GM21381 (cell line): ENCODE data around the gene SYNPO2.
"Not testable (repeated sequence)": the region's sequence is repeated elsewhere in the genome, so short reads cannot be mapped to it uniquely, and the experiment has no call there.

Experiments
- ATAC-seq: cut with Tn5 transposase; IDR thresholded peaks from one replicate; pipeline ENCODE4 v1.9.1; 2021; ENCODE audit warnings: mild to moderate bottlenecking, moderate library complexity; ENCODE audit not compliant: unreplicated experiment

The SYNPO2 gene

DNA sequence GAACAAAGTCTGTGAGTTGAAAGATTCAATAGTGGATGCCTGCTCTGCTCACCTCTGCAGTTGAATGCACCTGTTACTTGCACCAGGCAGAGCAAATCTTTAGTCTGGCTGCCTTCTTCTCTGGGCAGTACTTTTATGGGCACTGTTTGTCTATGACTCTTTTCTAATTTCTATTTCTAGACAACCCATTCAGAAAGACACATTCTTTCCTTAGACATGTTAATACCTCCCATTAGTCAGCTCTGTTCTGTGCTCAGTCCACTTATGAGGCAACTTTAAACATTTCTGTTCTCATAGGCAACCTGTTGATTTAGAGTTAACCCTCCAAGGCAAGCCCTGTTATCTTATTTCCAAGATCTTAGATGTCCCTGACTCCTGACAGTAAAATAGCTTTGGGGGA is 108.9 kb downstream of the SYNPO2 start:
- no peak for ATAC-seq

DNA sequence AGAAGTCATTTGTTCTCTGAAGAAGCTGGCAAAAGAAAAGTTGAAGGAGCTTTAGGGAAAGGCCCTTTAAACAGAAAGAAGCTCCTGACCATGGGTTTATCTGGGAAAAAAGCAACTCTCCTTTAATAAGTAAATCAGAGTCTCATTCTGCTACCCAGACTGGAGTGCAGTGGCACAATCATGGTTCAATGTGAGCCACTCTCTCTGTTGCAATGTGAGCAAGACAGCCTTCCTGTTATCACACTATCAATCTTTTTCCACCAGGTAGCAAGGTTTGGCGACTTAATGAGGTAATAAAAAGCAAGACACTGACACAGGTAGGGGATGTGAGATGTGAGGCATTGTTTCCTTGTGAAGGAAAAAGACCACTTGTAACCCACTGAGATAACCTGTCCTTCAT is 111.3 kb downstream of the SYNPO2 start:
- no peak for ATAC-seq

DNA sequence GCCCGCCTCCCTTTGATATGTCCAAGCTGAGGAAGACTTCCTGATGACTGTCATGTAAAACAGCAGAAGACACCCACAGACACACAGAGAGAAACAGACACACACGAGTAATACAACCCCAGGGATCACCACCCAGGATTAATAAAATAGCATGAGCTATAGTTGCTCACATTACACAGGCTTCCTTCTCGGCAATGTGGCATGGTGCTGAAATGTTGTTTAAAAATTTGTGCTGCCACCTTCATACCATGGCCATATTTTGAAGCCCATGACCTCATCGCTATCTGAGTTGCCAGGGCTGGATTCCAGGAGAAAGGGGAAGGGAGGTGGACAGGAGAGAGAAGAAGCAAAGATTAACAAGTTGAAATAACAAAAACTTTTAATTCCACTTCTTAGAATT is 111.7 kb downstream of the SYNPO2 start:
- ATAC-seq = no peak

DNA sequence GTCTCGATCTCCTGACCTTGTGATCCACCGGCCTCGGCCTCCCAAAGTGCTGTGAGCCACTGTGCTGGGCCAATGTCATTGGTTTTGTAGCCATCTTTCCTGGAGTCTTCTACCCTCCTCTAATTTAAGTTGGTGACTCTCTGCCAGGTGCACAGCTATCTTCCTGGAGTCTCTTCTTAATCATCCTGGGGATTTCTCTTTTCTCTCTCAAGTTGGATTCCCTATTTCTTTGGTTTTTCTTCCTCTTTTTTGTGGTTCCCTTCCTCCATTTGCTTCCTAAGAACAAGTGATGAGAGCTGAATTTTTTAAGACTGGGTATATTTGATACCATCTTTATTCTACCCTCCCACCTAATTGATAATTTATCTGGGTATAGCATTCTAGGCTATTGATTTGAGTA is 113.8 kb downstream of the SYNPO2 start:
- no peak for ATAC-seq

DNA sequence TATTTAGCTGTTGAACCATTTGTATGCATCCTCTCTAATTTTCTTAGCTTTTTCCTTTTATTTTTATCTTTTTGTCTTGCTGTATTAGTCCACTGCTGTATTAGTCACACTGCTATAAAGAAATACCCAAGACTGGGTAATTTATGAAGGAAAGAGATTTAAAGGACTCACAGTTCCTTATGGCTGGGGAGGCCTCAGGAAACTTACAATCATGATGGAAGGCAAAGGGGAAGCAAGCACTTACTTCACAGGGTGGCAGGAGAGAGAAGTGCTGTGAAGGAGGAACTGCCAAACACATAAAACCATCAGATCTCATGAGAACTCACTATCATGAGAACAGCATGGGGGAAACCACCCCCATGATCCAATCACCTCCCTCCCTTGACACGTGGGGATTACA is 114.3 kb downstream of the SYNPO2 start:
- not testable (repeated sequence) for ATAC-seq

DNA sequence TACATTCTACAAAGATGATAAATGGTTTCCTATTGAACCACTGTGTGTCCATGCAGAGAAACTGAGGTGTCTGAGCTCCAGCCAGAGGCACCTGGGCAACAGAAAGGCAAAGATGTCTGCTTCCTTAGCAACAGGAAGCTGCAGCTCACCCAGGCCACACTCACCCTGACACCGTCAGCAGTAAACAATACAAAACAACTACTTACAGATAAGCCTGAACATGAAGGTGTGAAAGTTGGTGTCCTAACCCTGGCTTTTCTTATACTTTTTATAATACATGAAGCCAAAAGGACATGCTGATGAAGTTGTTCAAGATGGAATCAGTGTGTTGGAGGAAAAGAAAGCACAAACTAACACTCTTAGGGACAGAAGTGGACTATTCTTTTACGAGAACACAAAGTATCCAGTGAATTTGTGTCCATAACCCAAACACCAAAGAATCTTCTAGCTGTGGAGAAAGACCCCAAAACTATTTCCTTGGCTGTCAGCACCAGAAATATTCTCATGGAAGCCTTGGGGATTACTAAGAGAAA is 117.3 kb downstream of the SYNPO2 start:
- no peak for ATAC-seq

DNA sequence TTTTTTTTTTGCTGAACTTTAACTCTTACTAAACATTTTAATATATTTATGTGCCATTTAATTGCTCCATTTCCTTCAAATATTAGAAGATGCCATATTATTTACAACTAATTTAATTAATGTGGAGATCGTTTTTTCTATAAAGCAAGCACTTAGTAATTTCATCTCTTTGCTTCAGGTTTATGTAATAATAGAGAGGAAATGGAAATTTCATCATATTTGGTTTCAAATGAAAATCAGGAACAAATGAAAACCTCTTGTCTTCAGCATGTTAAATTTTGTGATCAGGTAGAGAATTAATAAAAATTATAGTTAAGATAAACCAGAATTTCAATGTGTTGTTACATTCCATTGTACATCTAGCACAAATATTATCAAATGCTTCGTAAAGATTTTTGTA is 120.1 kb downstream of the SYNPO2 start:
- no peak for ATAC-seq

DNA sequence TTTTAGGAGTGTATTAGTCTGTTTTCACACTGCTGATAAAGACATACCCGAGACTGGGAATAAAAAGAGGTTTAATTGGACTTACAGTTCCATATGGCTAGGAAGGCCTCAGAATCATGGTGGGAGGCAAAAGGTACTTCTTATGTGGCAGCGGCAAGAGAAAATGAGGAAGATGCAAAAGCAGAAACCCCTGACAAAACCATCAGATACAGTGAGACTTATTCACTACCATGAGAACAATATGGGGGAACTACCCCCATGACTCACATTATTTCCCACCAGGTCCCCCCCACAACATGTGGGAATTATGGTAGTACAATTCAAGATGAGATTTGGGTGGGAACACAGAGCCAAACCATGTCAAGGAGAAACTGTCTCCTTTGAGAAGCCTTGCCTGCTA is 121.6 kb downstream of the SYNPO2 start:
- not testable (repeated sequence) for ATAC-seq

DNA sequence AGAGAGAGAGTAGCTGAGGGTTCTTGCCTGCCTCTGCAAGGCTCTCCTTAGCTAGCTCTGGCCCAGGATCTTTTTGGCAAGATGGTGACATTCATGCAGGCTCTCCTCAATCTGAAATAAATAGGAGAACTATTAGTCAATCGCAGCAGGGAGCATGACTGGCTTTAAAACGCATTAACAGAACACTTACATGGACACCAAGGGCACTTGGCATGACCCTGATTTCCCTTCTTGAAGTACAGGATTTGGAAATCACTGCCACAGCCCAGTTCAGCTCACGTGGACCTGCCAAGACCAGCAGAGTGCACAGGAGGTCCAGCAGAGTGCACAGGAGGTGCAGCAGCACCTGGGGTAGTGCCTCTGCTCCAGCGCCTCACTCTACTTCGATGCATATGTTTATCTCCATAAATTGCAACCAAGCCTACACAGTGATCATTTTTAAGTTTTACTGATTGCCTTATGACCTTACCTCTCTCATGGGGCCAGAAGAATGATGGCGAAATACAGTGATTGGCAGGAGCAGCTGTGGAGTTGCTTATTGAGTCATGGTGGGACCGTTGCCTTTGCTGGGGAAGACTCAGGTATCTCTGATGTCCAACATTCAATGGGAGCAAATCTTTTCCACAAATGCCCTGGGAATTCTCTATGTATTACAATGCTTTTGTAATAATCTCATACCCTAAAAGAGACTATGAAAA is 122.4 kb downstream of the SYNPO2 start:
- no peak for ATAC-seq

DNA sequence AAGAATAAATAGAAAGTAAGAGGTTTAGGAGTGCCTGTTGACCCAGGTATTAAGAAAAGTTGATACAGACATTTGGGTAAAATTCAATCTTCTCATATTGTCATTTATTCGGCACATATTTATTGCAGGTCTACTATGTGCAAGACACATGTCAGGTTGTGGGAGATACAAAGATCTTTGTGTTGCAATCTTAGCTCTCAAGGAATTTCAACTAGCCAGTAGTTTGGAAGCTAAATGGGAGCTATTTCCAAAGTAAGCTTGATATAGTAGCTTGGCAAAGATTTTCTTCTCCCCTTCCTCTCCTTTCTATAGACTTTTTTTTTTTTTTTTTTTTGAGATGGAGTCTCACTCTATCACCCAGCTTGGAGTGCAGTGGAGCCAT is 122.9 kb downstream of the SYNPO2 start:
- ATAC-seq = no peak

DNA sequence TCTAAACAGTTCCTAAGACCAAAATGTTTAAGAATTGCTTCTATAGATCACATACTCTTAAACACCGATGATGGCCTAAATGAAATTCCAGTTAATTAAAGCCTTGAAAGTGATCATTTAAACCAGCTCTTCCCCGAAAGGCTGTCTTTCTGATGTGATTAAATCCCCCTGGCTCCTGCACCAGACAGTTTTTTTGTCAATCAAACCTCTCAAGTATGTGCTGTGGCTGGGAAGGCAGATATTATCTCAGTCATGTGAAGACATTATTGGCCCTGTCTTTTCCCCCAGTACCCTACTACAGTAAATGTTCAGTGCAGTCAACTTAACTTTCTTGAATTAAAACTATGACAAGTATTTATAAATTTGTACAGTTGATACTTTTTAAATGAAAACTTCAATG is 126.0 kb downstream of the SYNPO2 start:
- no peak for ATAC-seq

DNA sequence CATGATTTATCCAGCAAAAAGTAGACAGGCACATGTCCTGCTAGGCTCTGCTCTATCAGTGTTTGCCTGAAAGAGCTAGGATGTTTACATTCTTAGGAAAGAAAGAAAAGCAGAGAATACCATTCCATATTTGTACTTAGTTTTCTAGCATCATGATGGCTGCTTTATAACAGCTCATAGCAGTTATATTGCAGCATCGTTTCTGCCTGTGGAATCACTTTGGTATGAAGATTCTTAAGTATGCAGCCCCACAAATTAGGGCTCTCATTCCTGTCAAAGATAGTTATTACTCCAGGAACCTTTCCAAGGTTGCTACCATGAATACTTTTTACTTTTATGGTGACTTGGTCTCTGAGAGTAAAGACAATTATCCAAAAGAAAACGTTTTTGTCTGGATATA is 128.0 kb downstream of the SYNPO2 start:
- ATAC-seq = no peak

DNA sequence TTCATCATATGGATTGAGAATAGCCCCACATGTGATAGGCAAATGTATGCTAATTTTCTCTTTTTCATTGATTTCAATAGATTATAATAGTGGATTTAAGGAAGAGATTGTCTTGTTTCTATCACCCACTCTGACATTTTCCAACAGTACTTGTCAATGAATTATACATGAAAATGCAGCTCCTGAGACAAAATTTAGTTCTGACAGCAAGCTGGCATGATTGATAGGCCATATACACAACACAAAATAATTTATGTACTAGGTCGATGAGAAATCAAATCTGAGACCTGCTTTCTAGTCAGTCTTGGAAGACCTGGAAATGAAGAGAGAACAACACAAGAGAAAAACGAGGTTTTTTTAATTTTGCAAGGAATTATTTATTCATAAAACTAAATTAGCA is 129.0 kb downstream of the SYNPO2 start:
- no peak for ATAC-seq

DNA sequence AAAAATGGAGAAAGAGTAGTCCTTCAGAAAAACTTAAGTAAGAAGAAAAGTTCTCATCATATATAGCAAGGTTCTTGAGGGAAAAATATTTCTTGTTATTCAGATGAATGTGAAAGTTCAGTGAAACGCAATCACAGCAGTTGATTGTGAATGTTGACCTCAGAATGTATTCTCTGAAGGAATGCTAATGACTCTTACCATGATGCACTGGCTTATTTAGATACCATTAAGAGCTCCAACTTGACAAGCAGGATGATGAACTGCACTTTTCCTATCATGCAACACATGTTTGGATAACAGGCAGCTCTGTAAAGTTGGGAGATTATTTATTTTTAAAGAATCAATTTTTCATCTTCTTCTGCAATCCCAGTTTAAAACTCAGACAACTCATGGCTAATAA is 131.5 kb downstream of the SYNPO2 start:
- ATAC-seq = no peak

DNA sequence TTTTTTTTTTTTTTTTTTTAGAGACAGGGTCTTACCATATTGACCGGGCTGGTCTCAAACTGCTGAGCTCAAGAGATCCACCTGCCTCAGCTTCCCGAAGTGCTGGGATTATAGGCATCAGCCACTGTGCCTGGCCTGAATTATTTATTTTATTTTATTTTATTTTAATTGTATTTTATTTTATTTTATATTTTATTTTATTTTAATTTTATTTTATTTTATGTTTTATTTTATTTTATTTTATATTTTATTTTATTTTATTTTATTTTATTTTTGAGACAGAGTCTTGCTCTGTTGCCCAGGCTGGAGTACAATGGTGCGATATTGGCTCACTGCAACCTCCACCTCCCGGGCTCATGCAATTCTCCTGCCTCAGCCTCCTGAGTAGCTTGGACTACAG is 133.9 kb downstream of the SYNPO2 start:
- not testable (repeated sequence) for ATAC-seq

DNA sequence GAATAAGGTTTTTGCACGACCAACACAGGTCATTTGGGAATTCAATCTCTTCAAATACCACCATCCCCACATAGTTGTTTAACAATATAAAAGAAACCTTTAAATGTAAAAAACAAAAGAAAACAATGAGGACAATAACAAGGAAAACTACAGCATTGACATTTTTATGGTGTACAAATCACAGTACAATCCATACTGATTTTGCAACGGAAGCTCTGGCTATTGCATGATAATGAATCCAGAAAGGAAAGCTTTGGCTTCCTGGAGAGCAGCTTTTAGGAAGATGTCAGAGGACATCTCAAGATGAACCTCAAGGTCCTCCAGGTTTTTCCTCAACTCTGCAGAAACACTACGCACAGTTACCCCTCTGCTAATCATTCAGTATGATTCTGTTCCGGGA is 135.4 kb downstream of the SYNPO2 start:
- ATAC-seq = no peak

DNA sequence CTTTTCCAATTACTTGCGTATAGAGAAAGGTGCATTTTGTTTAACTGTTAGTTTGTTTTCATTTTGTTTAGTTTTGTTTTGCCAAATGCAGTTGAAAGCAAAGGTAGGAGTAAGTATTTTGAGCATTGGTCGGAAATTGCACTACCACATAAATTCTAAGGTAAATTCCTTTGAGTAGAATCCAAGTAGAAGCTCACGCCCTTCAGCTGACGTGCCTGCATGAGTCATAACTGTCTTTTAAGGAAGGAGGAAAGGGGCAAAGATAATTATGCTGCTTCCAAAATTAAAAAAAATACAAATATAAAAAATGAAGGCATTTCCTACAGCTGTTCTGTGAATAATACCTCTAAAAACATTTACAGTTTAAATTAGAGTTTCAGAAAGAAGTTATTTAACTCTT is 136.8 kb downstream of the SYNPO2 start:
- no peak for ATAC-seq

DNA sequence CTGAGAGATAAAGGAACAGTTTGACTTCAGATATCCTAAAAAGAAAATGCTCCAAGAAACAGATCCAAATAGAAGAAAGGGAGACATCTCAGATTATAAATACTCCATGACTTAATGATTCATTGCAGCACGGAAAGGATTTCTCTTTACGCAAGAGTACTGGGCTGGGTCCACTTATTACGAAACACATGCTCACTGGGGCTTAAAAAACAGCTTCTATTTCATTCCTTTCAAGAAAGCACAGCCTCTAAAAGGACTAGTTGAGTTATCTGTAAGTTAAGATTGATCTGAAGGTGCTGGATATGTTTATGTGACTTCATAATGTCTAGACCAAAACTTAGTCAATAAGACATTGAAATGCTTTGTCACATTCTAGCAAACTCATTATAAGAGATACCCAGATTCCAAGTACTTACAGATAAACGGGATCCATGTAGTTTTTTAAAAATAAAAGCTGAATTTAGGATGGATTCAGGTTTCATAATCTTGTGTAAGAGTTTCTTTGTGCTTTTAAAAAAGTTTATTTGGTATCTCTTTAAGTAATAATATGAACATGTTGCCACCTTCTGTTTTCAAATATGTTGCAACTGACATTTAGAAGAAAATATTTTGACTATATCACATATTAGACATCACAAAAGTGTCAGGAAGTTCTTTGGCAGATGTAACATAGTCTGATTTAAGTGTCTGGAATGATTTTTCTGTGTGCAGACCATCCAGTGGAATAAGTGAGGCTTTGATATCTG is 137.4 kb downstream of the SYNPO2 start:
- no peak for ATAC-seq

DNA sequence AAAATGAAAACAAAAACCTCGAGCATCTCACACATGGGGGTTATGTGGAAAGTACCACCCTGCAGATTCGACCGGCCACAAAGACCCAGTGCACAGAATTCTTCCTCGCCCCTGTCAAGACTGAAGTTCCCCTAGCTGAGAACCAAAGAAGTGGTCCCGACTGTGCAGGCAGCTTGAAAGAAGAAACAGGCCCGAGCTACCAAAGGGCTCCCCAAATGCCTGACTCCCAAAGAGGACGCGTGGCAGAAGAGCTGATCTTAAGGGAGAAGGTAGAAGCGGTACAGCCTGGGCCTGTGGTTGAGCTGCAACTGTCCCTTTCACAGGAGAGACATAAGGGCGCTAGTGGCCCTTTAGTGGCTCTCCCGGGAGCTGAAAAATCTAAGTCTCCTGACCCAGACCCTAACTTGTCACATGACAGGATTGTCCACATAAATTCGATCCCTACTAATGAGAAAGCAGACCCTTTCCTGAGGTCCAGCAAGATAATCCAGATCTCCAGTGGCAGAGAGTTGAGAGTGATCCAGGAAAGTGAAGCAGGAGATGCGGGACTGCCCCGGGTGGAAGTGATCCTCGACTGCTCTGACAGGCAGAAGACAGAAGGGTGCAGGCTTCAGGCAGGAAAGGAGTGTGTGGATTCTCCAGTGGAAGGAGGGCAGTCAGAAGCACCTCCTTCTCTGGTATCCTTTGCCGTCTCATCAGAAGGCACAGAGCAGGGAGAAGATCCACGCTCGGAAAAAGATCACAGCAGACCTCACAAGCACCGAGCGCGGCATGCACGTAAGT is 138.2 kb downstream of the SYNPO2 start:
- ATAC-seq = no peak

DNA sequence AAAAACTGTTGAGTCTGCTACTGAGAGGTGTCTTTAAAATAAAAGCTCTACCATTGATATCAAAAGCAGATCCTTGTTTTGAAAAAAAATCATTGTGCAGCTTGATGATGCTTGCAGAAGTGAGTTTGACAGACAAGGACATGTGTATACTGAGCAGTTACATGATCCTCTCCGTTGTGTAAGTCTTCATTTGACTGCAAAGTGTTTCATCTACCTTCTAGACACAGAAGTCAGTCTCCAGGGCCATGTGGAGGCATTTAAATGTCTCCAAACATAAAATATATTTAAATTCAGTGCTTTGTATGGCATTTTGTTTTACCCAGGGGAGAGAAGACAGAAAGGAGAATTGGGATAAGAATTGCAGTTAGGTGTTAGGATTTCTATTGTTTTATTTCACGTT is 139.2 kb downstream of the SYNPO2 start:
- no peak for ATAC-seq

DNA sequence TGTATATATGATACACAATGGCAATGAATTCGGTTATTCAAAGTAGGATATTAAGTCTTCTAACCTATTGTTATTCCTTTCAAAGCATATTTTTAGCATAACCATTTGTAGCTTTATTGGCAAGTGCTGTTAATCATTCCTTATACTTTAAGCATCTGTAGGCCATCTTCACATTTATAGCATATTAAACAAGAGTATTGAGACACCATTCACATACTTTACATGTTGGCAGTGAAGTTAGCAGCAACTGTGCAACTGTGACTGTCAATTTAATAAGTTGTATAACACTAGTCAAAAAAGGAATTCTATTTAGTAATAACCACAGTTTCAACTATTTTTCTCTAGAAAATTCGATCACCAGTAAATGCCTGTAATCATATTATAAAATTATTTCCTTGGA is 139.6 kb downstream of the SYNPO2 start:
- ATAC-seq = no peak
